ENCODE results near the gene SPHK2. TPM values are rescaled to one million over a fixed set of nuclear protein-coding genes. Genes with fewer than 3 reads are reported as not detected.
A peak's percentile ranks its signal among the peaks of the same experiment; 100 is the strongest.
"Not testable (repeated sequence)": the region's sequence is repeated elsewhere in the genome, so short reads cannot be mapped to it uniquely, and the experiment has no call there.

Gene SPHK2
- total RNA-seq, result 10 to 100 TPM; 27.7 to 29.5 TPM

- H3K27me3 Mint-ChIP-seq, result no peaks in the 10 kb centered on the region
- POLR2A ChIA-PET, result interaction anchor here (0.7 to 4.7 kb wide), 14 partner anchors 8 to 363 kb away, joined by 3 to 51 read pairs (median 4); partner anchors contain the start of genes CA11, CARD8, DBP and SPACA4
- H3K36me3 Mint-ChIP-seq (ENCODE audit: low read depth), result peaks cover 67% of the 10 kb centered on the region
These were observed at the start of gene SPHK2, which contains the start of gene RPL18 for GRCh38 chr19:48618916-48619691. TSS of gene SPHK2 (plus strand) at chr19:48619506. CDS start at chr19:48620515, 1,009 bp downstream. TSS of gene RPL18 (minus strand) at chr19:48619178. CDS start at chr19:48619143, 35 bp downstream.

GRCh38 chr19:48569814-48570213, 49.5 kb upstream of the SPHK2 start:
- Mint-ChIP-seq H3K36me3 (ENCODE audit: low read depth) (no peaks in the 10 kb centered on the region), H3K27ac (no peak overlapping the region), H3K4me3 (no peak overlapping the region), H3K9me3 (no peaks in the 10 kb centered on the region), H3K27me3 (no peaks in the 10 kb centered on the region), H3K4me1 (no peaks in the 10 kb centered on the region)
- no peak for DNase-seq
- CTCF ChIA-PET, result no interaction called here
- POLR2A ChIA-PET, result no interaction called here

More at GRCh38 chr19:48618916-48619691, at the start of gene SPHK2, which contains the start of gene RPL18:
- Mint-ChIP-seq H3K4me3 (peak within 1 kb of the TSS; percentile 96), H3K4me1 (peaks cover 58% of the 10 kb centered on the region), H3K9me3 (no peaks in the 10 kb centered on the region), H3K27ac (peak within 1 kb of the TSS; percentile 97)
- DNase-seq, result peak; percentile 97
- CTCF ChIA-PET, result interaction anchor here (0.6 to 1.4 kb wide), 4 partner anchors 10 to 126 kb away, joined by 3 to 7 read pairs (median 4); no protein-coding TSS in a partner anchor

DNA sequence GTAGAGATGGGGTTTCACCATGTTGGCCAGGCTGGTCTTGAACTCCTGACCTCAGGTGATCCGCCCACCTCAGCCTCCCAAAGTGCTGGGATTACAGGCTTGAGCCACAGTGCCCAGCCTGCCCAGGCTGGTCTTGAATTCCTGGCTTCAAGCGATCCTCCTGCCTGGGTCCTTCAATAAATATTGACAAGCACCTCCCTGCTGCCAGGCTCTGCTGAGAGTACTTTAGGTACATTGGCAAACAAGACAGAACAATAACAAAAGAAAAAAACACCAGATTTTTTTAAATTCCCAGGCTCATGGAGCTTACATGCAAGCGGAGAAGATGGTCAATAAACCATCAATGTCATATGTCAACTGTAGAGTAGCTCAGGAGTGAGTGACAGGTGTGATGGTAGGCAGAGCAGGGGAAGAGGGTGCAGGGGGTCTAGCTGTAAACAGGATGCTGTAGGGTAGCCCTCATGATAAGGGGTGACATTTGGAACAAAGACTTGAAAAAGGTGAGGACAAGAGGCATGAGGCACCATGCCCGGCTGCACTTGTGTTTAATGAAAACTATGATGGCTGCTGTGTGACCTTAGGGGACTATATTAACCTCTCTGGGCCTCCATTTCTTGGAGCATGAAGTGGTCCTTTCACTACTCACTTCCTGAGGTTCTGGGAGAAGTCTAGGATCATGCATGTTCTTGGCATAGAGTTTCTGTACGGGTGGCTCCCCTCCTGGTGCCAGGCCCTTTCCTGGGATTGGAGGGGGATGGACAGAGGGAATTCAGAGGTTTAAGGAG, 47.7 kb upstream of the SPHK2 start:
- ChIA-PET CTCF (interaction anchor here (1.1 kb wide), 1 partner anchor 13 kb away, joined by 4 read pairs; no protein-coding TSS in a partner anchor), POLR2A (no interaction called here)
- Mint-ChIP-seq H3K27ac (no peak overlapping the region), H3K27me3 (no peaks in the 10 kb centered on the region), H3K4me3 (no peak overlapping the region), H3K4me1 (no peaks in the 10 kb centered on the region), H3K36me3 (ENCODE audit: low read depth) (no peaks in the 10 kb centered on the region), H3K9me3 (no peaks in the 10 kb centered on the region)
- DNase-seq, result no peak

DNA sequence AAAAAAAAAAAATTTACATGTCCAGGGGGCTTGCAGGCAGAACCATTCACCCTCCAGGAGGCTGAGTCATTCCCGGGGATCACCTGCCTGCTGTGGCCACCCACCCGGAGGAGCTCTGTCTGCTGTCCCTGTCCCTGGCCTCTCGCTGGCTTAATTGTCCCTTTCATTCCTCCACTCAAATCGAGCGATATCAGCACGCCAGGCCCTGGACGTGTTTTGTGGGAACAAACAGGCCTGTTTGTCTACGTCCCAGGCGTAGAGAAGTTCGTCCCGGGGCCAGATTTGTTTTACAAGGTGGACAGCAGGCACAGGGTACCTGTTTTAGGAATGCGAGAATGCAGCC, 46.2 kb upstream of the SPHK2 start:
- ChIA-PET POLR2A (no interaction called here), CTCF (interaction anchor here (2.2 kb wide), 1 partner anchor 67 kb away, joined by 7 read pairs; no protein-coding TSS in a partner anchor)
- no peaks in the 10 kb centered on the region for H3K9me3 Mint-ChIP-seq

GRCh38 chr19:48575931-48576622, 43.2 kb upstream of the SPHK2 start:
- DNase-seq, result no peak
- no peaks in the 10 kb centered on the region for H3K9me3 Mint-ChIP-seq
- no peaks in the 10 kb centered on the region for H3K27me3 Mint-ChIP-seq
- H3K4me3 Mint-ChIP-seq, result no peak overlapping the region
- ChIA-PET POLR2A (no interaction called here), CTCF (interaction anchor here (0.6 kb wide), 1 partner anchor 743 kb away, joined by 5 read pairs; no protein-coding TSS in a partner anchor)
- no peak overlapping the region for H3K27ac Mint-ChIP-seq
- H3K36me3 Mint-ChIP-seq (ENCODE audit: low read depth), result peaks cover 3% of the 10 kb centered on the region
- H3K4me1 Mint-ChIP-seq, result no peaks in the 10 kb centered on the region

More for the DNA sequence above, 46.2 kb upstream of the SPHK2 start:
- Mint-ChIP-seq H3K27me3 (no peaks in the 10 kb centered on the region), H3K4me3 (no peak overlapping the region), H3K36me3 (ENCODE audit: low read depth) (peaks cover 3% of the 10 kb centered on the region), H3K27ac (no peak overlapping the region), H3K4me1 (no peaks in the 10 kb centered on the region)
- DNase-seq, result no peak

DNA sequence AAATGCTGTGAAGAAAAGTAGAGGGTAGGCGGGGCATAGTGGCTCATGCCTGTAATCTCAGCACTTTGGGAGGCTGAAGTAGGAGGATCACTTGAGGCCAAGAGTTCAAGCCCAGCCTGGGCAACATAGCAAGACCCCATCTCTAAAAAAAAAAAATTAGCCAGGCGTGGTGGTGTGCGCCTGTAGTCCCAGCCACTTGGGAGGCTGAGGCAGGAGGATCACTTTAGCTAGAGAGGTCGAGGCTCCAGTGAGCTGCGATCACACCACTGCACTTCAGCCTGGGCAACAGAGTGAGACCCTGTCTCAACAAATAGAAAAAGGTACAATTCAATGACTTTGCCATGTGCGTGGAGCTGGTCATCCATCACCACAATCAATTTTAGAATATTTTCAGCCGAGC, 41.4 kb upstream of the SPHK2 start:
- not testable (repeated sequence) for H3K9me3 Mint-ChIP-seq; H3K27ac Mint-ChIP-seq; H3K27me3 Mint-ChIP-seq; DNase-seq; H3K4me3 Mint-ChIP-seq; H3K4me1 Mint-ChIP-seq; H3K36me3 Mint-ChIP-seq (ENCODE audit: low read depth)
- POLR2A ChIA-PET, result interaction anchor here (0.6 kb wide), 1 partner anchor 64 kb away, joined by 5 read pairs; no protein-coding TSS in a partner anchor
- CTCF ChIA-PET, result interaction anchor here (1.0 to 1.2 kb wide), 2 partner anchors 11 to 245 kb away, joined by 3 read pairs; no protein-coding TSS in a partner anchor

DNA sequence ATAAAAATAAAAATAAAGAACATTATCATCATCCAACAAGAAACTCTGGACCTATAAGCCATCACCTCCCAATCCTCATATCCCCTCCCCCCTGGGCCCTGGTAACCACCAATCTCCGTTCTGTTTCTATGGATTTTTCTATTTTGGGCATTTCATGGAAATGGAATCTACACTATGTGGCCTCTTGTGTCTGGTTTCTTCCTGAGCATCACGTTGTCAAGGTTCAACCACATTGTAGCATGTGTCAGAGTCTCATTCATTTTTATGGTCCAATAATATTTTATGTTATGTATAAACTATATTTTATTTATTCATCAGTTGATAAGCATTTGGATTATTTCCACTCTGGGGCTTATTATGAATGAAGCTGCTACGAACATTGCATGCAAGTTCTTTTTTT, 40.4 kb upstream of the SPHK2 start:
- Mint-ChIP-seq H3K36me3 (ENCODE audit: low read depth) (peaks cover 3% of the 10 kb centered on the region), H3K27me3 (no peaks in the 10 kb centered on the region), H3K9me3 (no peaks in the 10 kb centered on the region), H3K4me1 (peaks cover under 1% of the 10 kb centered on the region), H3K4me3 (no peak overlapping the region), H3K27ac (no peak overlapping the region)
- DNase-seq, result no peak
- POLR2A ChIA-PET, result no interaction called here
- CTCF ChIA-PET, result interaction anchor here (0.7 to 1.3 kb wide), 2 partner anchors 67 to 73 kb away, joined by 3 to 4 read pairs; no protein-coding TSS in a partner anchor

GRCh38 chr19:48582168-48582567, 37.1 kb upstream of the SPHK2 start:
- H3K4me1 Mint-ChIP-seq, result peaks cover 8% of the 10 kb centered on the region
- no peaks in the 10 kb centered on the region for H3K27me3 Mint-ChIP-seq
- CTCF ChIA-PET, result interaction anchor here (0.6 to 1.8 kb wide), 2 partner anchors 27 to 76 kb away, joined by 3 to 5 read pairs; no protein-coding TSS in a partner anchor
- peaks cover 10% of the 10 kb centered on the region for H3K36me3 Mint-ChIP-seq (ENCODE audit: low read depth)
- no peak overlapping the region for H3K27ac Mint-ChIP-seq
- DNase-seq, result no peak
- H3K9me3 Mint-ChIP-seq, result no peaks in the 10 kb centered on the region
- no peak overlapping the region for H3K4me3 Mint-ChIP-seq
- POLR2A ChIA-PET, result no interaction called here

DNA sequence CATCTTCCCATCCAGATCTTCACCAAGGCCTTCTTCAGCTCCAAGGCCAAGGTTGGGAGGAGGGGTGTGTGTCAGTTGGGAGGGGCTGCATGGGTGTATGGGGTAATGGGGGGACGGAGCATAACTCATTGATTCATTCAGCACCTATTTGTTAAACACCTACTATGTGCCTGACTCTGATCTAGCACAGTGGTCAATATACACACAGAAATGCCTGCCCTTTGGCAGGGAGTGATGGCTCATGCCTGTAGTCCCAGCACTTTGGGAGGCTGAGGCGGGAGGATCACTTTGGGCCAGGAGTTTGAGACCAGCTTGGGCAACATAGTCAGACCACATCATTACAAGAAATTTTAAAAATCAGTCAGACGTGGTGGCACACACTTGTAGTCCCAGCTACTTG, 31.9 kb upstream of the SPHK2 start:
- H3K27ac Mint-ChIP-seq, result no peak overlapping the region
- H3K4me1 Mint-ChIP-seq, result peaks cover 41% of the 10 kb centered on the region
- no peaks in the 10 kb centered on the region for H3K9me3 Mint-ChIP-seq
- no peak for DNase-seq
- no peaks in the 10 kb centered on the region for H3K27me3 Mint-ChIP-seq
- H3K4me3 Mint-ChIP-seq, result peak overlapping the region; percentile 21
- ChIA-PET POLR2A (interaction anchor here (1.6 kb wide), 1 partner anchor 73 kb away, joined by 4 read pairs; no protein-coding TSS in a partner anchor), CTCF (interaction anchor here (0.7 to 8.7 kb wide), 6 partner anchors 12 to 253 kb away, joined by 3 to 197 read pairs (median 3); no protein-coding TSS in a partner anchor)
- peaks cover 15% of the 10 kb centered on the region for H3K36me3 Mint-ChIP-seq (ENCODE audit: low read depth)

DNA sequence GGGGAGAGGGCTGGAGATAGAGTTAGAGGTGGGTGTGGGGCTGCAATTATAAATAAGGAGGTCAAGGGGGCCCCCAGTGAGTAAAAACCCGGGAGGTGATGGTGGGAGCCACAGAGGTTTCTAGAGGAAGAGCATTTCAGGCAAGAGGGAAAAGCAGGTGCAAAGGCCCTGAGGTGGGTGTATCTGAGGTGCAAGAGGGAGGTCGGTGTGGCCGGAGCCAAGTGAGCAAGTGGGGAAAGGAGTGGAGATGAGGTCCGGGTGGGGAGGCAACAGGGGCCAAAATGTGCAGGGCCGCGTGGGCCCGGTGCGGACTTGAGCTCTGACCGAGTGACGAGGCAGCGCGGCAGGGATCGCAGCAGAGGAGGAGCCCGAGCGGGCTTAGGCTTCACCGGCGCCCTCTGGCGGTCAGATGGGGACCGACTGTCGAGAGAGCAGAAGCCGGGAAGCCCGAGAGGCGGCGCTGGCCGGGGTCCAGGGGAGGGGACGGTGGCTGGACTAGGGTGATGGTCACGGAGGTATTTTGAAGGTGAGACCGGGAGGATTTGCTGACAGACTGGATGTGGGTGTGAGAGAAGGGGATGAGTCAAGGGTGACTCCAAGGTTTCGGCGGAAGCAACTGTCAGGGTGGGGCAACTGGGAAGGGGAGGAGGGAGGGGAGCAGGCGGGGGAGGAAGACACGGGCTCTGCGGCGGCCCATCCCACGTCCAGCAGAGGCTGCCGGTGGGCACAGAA, 30.5 kb upstream of the SPHK2 start:
- Mint-ChIP-seq H3K36me3 (ENCODE audit: low read depth) (peaks cover 20% of the 10 kb centered on the region), H3K27ac (peak overlapping the region; percentile 85), H3K9me3 (no peaks in the 10 kb centered on the region), H3K4me3 (peak overlapping the region; percentile 77), H3K4me1 (peaks cover 48% of the 10 kb centered on the region), H3K27me3 (no peaks in the 10 kb centered on the region)
- POLR2A ChIA-PET, result interaction anchor here (0.6 to 1.0 kb wide), 6 partner anchors 20 to 83 kb away, joined by 3 to 5 read pairs (median 3); partner anchors contain the start of genes RPL18 and SPHK2
- CTCF ChIA-PET, result interaction anchor here (0.5 to 8.7 kb wide), 22 partner anchors 11 to 410 kb away, joined by 3 to 197 read pairs (median 4); partner anchors contain the start of genes RPL18, SPHK2, SULT2B1 and SYNGR4
- DNase-seq, result peak; percentile 91

GRCh38 chr19:48591021-48591420, 28.3 kb upstream of the SPHK2 start:
- H3K4me3 Mint-ChIP-seq, result no peak overlapping the region
- no peaks in the 10 kb centered on the region for H3K9me3 Mint-ChIP-seq
- ChIA-PET CTCF (interaction anchor here (8.7 kb wide), 1 partner anchor 84 kb away, joined by 197 read pairs; no protein-coding TSS in a partner anchor), POLR2A (interaction anchor here (0.8 kb wide), 1 partner anchor 28 kb away, joined by 3 read pairs; the partner anchor contains the start of genes RPL18 and SPHK2)
- peak overlapping the region; percentile 42 for H3K27ac Mint-ChIP-seq
- H3K4me1 Mint-ChIP-seq, result peaks cover 58% of the 10 kb centered on the region
- H3K27me3 Mint-ChIP-seq, result no peaks in the 10 kb centered on the region
- DNase-seq, result no peak
- H3K36me3 Mint-ChIP-seq (ENCODE audit: low read depth), result peaks cover 25% of the 10 kb centered on the region
